ENCODE results near the gene PRDX5. TPM values are rescaled to one million over a fixed set of nuclear protein-coding genes. Genes with fewer than 3 reads are reported as not detected.

Gene PRDX5
- total RNA-seq, 1 experiment from 2014 or later: 267 TPM

DNA sequence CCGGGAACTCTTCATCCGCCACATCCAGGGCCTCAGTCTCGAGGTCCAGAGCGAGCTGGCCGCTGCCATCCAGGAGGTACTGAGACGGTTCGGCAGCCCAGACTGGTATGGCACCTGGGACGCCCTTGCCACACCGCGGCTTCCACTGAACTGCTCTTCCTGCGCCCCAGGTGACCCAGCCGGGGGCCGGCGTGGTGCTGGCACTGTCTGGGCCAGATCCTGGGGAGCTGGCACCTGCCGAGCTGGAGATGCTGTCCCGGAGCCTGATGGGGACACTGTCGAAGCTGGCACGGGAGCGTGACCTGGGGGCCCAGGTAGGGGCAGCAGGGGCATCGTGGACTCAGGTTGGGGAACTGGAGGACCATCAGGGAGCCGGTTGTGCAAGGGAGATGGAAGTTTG is 23.5 kb downstream of the PRDX5 start:
- Histone ChIP-seq H3K9me3 (ENCODE audit: control insufficient read depth in 1 of 2, insufficient read depth in 1 of 2, low read depth in 1 of 2, low read length in 2 of 2) (no peaks in the 10 kb centered on the region), H4K20me1 (ENCODE audit: insufficient read depth) (no peaks in the 10 kb centered on the region), H3K27ac (ENCODE audit: low read depth, low read length) (peak overlapping the region; percentile 18; the same call in 1 of the 2 replicates), H3K36me3 (ENCODE audit: control insufficient read depth in 1 of 2, insufficient read depth in 2 of 2, low read length in 2 of 2) (no peaks in the 10 kb centered on the region), H3K79me2 (ENCODE audit: insufficient read depth, low read length) (no peaks in the 10 kb centered on the region), H3K9ac (ENCODE audit: low read length) (no peak overlapping the region), H3K9me2 (ENCODE audit: insufficient read depth) (no peaks in the 10 kb centered on the region), H3K4me3 (replicated peaks in 1 of 2; ENCODE audit: low read depth in 1 of 2, low read length in 2 of 2) (no peak overlapping the region), H2AFZ (ENCODE audit: low read depth, low read length, poor library complexity, severe bottlenecking) (no peak overlapping the region), H3K4me1 (ENCODE audit: control insufficient read depth in 1 of 2, insufficient read depth in 2 of 2, low read length in 2 of 2) (peaks cover 14 to 33% of the 10 kb centered on the region in 2 experiments), H3K4me2 (ENCODE audit: low read length) (peak overlapping the region; percentile 92; the same call in 1 of the 2 replicates), H3K27me3 (ENCODE audit: insufficient read depth, low read length) (no peaks in the 10 kb centered on the region)
- TF ChIP-seq CEBPB (IDR thresholded peaks at IDR 0.05; ENCODE audit: low read depth) (no peak), CBX3 (IDR thresholded peaks at IDR 0.05; ENCODE audit: low read depth) (no peak), SIN3A (IDR thresholded peaks at IDR 0.05; ENCODE audit: low read depth) (no peak), ZNF274 (IDR thresholded peaks at IDR 0.05; ENCODE audit: low read depth, low read length) (no peak), EGR1 (IDR thresholded peaks at IDR 0.05; ENCODE audit: low read depth) (no peak)
- TF ChIP-seq, protein P1, sequence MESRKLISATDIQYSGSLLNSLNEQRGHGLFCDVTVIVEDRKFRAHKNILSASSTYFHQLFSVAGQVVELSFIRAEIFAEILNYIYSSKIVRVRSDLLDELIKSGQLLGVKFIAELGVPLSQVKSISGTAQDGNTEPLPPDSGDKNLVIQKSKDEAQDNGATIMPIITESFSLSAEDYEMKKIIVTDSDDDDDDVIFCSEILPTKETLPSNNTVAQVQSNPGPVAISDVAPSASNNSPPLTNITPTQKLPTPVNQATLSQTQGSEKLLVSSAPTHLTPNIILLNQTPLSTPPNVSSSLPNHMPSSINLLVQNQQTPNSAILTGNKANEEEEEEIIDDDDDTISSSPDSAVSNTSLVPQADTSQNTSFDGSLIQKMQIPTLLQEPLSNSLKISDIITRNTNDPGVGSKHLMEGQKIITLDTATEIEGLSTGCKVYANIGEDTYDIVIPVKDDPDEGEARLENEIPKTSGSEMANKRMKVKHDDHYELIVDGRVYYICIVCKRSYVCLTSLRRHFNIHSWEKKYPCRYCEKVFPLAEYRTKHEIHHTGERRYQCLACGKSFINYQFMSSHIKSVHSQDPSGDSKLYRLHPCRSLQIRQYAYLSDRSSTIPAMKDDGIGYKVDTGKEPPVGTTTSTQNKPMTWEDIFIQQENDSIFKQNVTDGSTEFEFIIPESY (IDR thresholded peaks at IDR 0.05; ENCODE audit: extremely low read depth, insufficient replicate concordance, low read length): no peak
- ATAC-seq: no peak
- DNase-seq (ENCODE audit: low read depth, low spot score): no peak
- POLR2A ChIA-PET: interaction anchor here (0.5 to 1.3 kb wide), 4 partner anchors 9 to 386 kb away, joined by 3 to 8 read pairs (median 3); partner anchors contain the start of genes PRDX5 and TRMT112
- CTCF ChIA-PET: interaction anchor here (0.9 to 3.9 kb wide), 4 partner anchors 9 to 137 kb away, joined by 3 to 46 read pairs (median 10); no protein-coding TSS in a partner anchor
- intact Hi-C loops (cut with micrococcal nuclease): loop anchor here (5.0 kb wide), 1 partner anchor 34 kb away; the partner anchor contains the start of gene ESRRA
- BruUV-seq (replicated peaks): no TSS peak
- RAD21 ChIA-PET (ENCODE audit: low non-redundant PET in 1 of 2, low total read pairs in 2 of 2, uncharacterized antibody in 2 of 2, unreplicated experiment in 2 of 2): interaction anchor here in 1 of 2 experiments (2.7 kb wide), 1 partner anchor 10 kb away, joined by 14 read pairs; no protein-coding TSS in a partner anchor

Measured in HCT116 (cell line).